Suprapubic skin (tissue), 4 donors: Measurements from ENCODE around the gene PRRG4.

Experiments used
- EP300 ChIP-seq: sonication (generic); formaldehyde crosslinking; IDR thresholded peaks from one replicate; pipeline ENCODE4 v1.6.1; 2017; ENCODE audit warnings: antibody characterized with exemption
- POLR2AphosphoS5 ChIP-seq, 3 donors: sonication (generic); formaldehyde crosslinking; IDR thresholded peaks; one replicate each; pipeline ENCODE4 v1.6.1; 2017; ENCODE audit warnings: antibody characterized with exemption in 3 of 3
- TF ChIP-seq, protein P1 (sequence below), 2 donors: fragments of 200-600 bp in 1 of 2; fragments of 450-650 bp in 1 of 2; sonication (generic) in 1 of 2; IDR thresholded peaks; one replicate each; pipeline ENCODE4 v1.5.1; 2016 to 2019; ENCODE audit warnings: antibody characterized with exemption in 2 of 2, mild to moderate bottlenecking in 1 of 2, moderate library complexity in 1 of 2

DNA sequence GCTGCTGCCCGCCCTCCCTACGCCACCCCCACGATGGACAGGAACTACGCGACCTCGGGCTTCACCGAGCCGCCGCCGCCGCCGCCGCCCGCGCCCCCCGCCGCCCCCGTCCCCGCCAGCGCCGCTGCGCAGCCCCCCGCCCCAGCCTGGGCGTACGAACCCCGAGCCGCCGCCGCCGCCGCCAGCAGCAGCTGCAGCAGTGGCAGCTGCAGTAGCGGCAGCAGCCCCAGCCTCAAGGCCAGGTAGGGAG, 63.3 kb downstream of the PRRG4 start:
- TF ChIP-seq, protein P1, sequence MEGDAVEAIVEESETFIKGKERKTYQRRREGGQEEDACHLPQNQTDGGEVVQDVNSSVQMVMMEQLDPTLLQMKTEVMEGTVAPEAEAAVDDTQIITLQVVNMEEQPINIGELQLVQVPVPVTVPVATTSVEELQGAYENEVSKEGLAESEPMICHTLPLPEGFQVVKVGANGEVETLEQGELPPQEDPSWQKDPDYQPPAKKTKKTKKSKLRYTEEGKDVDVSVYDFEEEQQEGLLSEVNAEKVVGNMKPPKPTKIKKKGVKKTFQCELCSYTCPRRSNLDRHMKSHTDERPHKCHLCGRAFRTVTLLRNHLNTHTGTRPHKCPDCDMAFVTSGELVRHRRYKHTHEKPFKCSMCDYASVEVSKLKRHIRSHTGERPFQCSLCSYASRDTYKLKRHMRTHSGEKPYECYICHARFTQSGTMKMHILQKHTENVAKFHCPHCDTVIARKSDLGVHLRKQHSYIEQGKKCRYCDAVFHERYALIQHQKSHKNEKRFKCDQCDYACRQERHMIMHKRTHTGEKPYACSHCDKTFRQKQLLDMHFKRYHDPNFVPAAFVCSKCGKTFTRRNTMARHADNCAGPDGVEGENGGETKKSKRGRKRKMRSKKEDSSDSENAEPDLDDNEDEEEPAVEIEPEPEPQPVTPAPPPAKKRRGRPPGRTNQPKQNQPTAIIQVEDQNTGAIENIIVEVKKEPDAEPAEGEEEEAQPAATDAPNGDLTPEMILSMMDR (IDR thresholded peaks at IDR 0.05): no peak
- TF ChIP-seq EP300: no peak
- no peak for TF ChIP-seq POLR2AphosphoS5 (IDR thresholded peaks at IDR 0.05)
